Upper lobe of right lung (tissue), 1 donor: ENCODE results near the gene CEBPG. TPM values are rescaled to one million over a fixed set of nuclear protein-coding genes. Genes with fewer than 3 reads are reported as not detected.

Source experiments
- ATAC-seq: fragments of 200-7000 bp; cut with Tn5 transposase; one replicate; pipeline ENCODE4 v1.9.1; 2020; ENCODE audit warnings: mild to moderate bottlenecking, moderate library complexity
- DNase-seq: peaks from one replicate; pipeline ENCODE4 v3.0.0-alpha.2; 2020
- H3K27ac ChIP-seq: fragments of 200-600 bp; one replicate; pipeline ENCODE4 v1.8.0; 2022
- H3K27me3 ChIP-seq: fragments of 200-600 bp; one replicate; pipeline ENCODE4 v1.8.0; 2022; ENCODE audit warnings: mild to moderate bottlenecking
- H3K36me3 ChIP-seq: fragments of 200-600 bp; one replicate; pipeline ENCODE4 v1.8.0; 2022
- H3K4me1 ChIP-seq: fragments of 200-600 bp; one replicate; pipeline ENCODE4 v1.8.0; 2022
- H3K4me3 ChIP-seq: fragments of 200-600 bp; one replicate; pipeline ENCODE4 v1.8.0; 2022; ENCODE audit warnings: mild to moderate bottlenecking
- H3K9me3 ChIP-seq: fragments of 200-600 bp; one replicate; pipeline ENCODE4 v1.8.0; 2022
- CTCF ChIP-seq: fragments of 200-600 bp; IDR thresholded peaks from one replicate; pipeline ENCODE4 v1.8.0; 2022; ENCODE audit warnings: antibody characterized with exemption
- intact Hi-C: fragments of 100-400 bp; cut with DNase I; formaldehyde crosslinking; loops from one replicate; pipeline ENCODE4 v1.11.0; 2022
- total RNA-seq: library from RNA; stranded (reverse); fragmentation: NEBNext Ultra II Directional; extraction: Animal tissue kit (Norgen Biotek cat#: 25700); gene quantifications from one replicate; pipeline ENCODE4 v1.2.1, GENCODE V29; 2021
- donor health status: DM: no; HTN: yes; CAD: no; lungs with severe emphysema.

CEBPG gene
- total RNA-seq, 1 donor from 2014 or later = 32.3 TPM

DNA sequence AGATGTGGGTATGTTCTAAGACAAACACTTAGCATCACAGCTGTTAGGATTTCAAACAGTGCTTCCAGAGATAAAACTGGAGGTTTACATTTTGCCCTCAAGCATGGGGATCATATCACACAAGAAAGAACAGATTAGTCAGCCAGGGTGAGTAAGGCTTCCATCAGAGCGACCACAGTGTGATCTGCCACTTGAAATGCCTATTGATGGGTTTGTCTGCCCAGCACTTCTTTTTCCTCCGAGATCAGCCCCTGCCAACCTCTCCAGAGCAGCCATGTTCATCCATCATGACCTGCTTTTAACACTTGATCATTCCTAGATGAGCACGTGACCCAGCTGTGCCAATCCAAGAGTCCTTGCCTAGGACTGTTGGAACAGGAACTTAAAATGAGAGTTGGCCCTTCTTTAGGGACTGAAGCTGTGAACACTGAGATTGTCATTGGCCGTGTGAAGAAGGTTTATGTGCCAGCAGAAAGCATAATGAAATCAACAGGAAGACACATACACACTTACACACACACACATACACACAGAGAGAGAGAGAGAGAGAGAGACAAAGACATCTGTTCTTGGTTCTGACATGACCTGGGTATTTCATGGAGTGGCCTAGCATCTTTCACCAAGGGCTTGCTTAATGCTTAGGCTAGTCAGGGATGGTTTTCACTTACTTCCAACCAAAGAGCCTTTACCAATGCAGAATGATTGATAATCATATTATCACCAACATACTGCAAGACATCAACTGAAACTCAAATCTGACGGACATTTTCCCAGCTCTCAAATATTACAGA is 5.2 kb upstream of the CEBPG start:
- DNase-seq (no peak), ATAC-seq (no peak)
- intact Hi-C loops = no loop called here
- TF ChIP-seq CTCF = no peak
- no peaks in the 10 kb centered on the region for H3K9me3 ChIP-seq
- H3K36me3 ChIP-seq = no peaks in the 10 kb centered on the region
- H3K4me1 ChIP-seq = no peaks in the 10 kb centered on the region
- H3K27me3 ChIP-seq = no peaks in the 10 kb centered on the region
- no peak overlapping the region for H3K4me3 ChIP-seq
- H3K27ac ChIP-seq = no peak overlapping the region

- intact Hi-C loops = no loop called here
- no peaks in the 10 kb centered on the region for H3K36me3 ChIP-seq
- no peak overlapping the region for H3K27ac ChIP-seq
- H3K4me3 ChIP-seq = no peak overlapping the region
- H3K9me3 ChIP-seq = no peaks in the 10 kb centered on the region
- no peak for DNase-seq
- no peak for ATAC-seq
- H3K27me3 ChIP-seq = no peaks in the 10 kb centered on the region
- no peak for TF ChIP-seq CTCF
- peaks cover 13% of the 10 kb centered on the region for H3K4me1 ChIP-seq
Observed at GRCh38 chr19:33370783-33371182, 2.7 kb upstream of the CEBPG start.

- no peak for DNase-seq
- TF ChIP-seq CTCF = peak; percentile 17
- ATAC-seq = no peak
- Histone ChIP-seq H3K36me3 (peaks cover 6% of the 10 kb centered on the region), H3K27me3 (no peaks in the 10 kb centered on the region), H3K9me3 (no peaks in the 10 kb centered on the region), H3K27ac (peak overlapping the region; percentile 96), H3K4me3 (peak overlapping the region; percentile 74), H3K4me1 (peaks cover 29% of the 10 kb centered on the region)
- intact Hi-C loops = no loop called here
Observed at GRCh38 chr19:33374236-33374714, 766 bp downstream of the CEBPG start.

- DNase-seq = no peak
- no peak for TF ChIP-seq CTCF
- Histone ChIP-seq H3K36me3 (peaks cover 16% of the 10 kb centered on the region), H3K9me3 (no peaks in the 10 kb centered on the region), H3K27ac (no peak overlapping the region), H3K4me1 (peaks cover 29% of the 10 kb centered on the region), H3K27me3 (no peaks in the 10 kb centered on the region), H3K4me3 (peak overlapping the region; percentile 74)
- intact Hi-C loops = no loop called here
- ATAC-seq = no peak
Observed at GRCh38 chr19:33375156-33375836, 1.8 kb downstream of the CEBPG start.

DNA sequence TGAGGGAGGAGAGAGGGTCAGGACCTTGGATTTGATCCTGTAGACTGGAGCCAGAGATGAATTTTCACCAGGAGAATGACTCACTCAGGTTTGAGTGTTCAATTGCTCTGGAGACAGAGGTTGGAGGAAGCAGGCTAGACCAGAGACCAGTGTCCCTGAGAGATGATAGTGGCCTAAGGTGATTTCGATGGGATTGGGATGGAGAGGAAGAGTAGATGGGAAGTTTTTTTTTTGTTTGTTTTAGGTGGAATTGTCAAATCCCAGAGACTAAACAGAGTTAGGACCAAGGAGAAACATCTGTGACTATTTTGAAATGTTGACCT is 2.3 kb downstream of the CEBPG start:
- H3K4me3 ChIP-seq = peak overlapping the region; percentile 74

More for the DNA sequence above, 2.3 kb downstream of the CEBPG start:
- Histone ChIP-seq H3K27ac (no peak overlapping the region), H3K27me3 (no peaks in the 10 kb centered on the region), H3K36me3 (peaks cover 19% of the 10 kb centered on the region), H3K4me1 (peaks cover 29% of the 10 kb centered on the region), H3K9me3 (no peaks in the 10 kb centered on the region)
- TF ChIP-seq CTCF = no peak
- intact Hi-C loops = no loop called here
- DNase-seq (no peak), ATAC-seq (no peak)
